Mucosa of stomach (tissue), 1 donor: ENCODE results near the gene HELLS.
"Not testable (repeated sequence)": the region's sequence is repeated elsewhere in the genome, so short reads cannot be mapped to it uniquely, and the experiment has no call there.

Experiments
- H3K27me3 ChIP-seq: one replicate; pipeline ENCODE4 v1.7.0; 2013; ENCODE audit warnings: mild to moderate bottlenecking, low read length; ENCODE audit not compliant: control insufficient read depth, insufficient read depth
- H3K36me3 ChIP-seq: one replicate; pipeline ENCODE4 v1.7.0; 2013; ENCODE audit warnings: low read length; ENCODE audit not compliant: control insufficient read depth, insufficient read depth
- H3K4me1 ChIP-seq: one replicate; pipeline ENCODE4 v1.7.0; 2013; ENCODE audit warnings: mild to moderate bottlenecking, low read length; ENCODE audit not compliant: control insufficient read depth, insufficient read depth
- H3K4me3 ChIP-seq: one replicate; pipeline ENCODE4 v1.7.0; 2013; ENCODE audit warnings: low read length
- H3K9ac ChIP-seq: one replicate; pipeline ENCODE4 v1.7.0; 2013; ENCODE audit warnings: mild to moderate bottlenecking, low read length, moderate library complexity
- H3K9me3 ChIP-seq: one replicate; pipeline ENCODE4 v1.7.0; 2013; ENCODE audit warnings: mild to moderate bottlenecking, low read length, moderate library complexity; ENCODE audit not compliant: control insufficient read depth
- donor health status: Pancreatic carcinoma.

The HELLS gene

GRCh38 chr10:94622666-94623205 is 77.1 kb downstream of the HELLS start:
- no peaks in the 10 kb centered on the region for H3K27me3 ChIP-seq
- H3K4me3 ChIP-seq: no peak overlapping the region
- no peaks in the 10 kb centered on the region for H3K4me1 ChIP-seq
- H3K36me3 ChIP-seq: no peaks in the 10 kb centered on the region
- no peak overlapping the region for H3K9ac ChIP-seq
- no peaks in the 10 kb centered on the region for H3K9me3 ChIP-seq

GRCh38 chr10:94623572-94623971 is 78.0 kb downstream of the HELLS start:
- Histone ChIP-seq H3K9ac (no peak overlapping the region), H3K9me3 (no peaks in the 10 kb centered on the region), H3K27me3 (no peaks in the 10 kb centered on the region), H3K4me1 (no peaks in the 10 kb centered on the region), H3K4me3 (no peak overlapping the region), H3K36me3 (no peaks in the 10 kb centered on the region)

- H3K9me3 ChIP-seq: no peaks in the 10 kb centered on the region
- H3K27me3 ChIP-seq: no peaks in the 10 kb centered on the region
- no peak overlapping the region for H3K9ac ChIP-seq
- no peak overlapping the region for H3K4me3 ChIP-seq
- H3K36me3 ChIP-seq: no peaks in the 10 kb centered on the region
- H3K4me1 ChIP-seq: no peaks in the 10 kb centered on the region
Observed at GRCh38 chr10:94626476-94626875, 80.9 kb downstream of the HELLS start.

- Histone ChIP-seq H3K36me3 (no peaks in the 10 kb centered on the region), H3K27me3 (no peaks in the 10 kb centered on the region), H3K9me3 (no peaks in the 10 kb centered on the region), H3K4me1 (no peaks in the 10 kb centered on the region), H3K4me3 (no peak overlapping the region), H3K9ac (no peak overlapping the region)
Observed at GRCh38 chr10:94627511-94627910, 81.9 kb downstream of the HELLS start.

- H3K4me3 ChIP-seq: no peak overlapping the region
- no peak overlapping the region for H3K9ac ChIP-seq
- no peaks in the 10 kb centered on the region for H3K27me3 ChIP-seq
- no peaks in the 10 kb centered on the region for H3K9me3 ChIP-seq
- H3K4me1 ChIP-seq: no peaks in the 10 kb centered on the region
- H3K36me3 ChIP-seq: no peaks in the 10 kb centered on the region
Observed at GRCh38 chr10:94630017-94630688, 84.6 kb downstream of the HELLS start.

- H3K4me1 ChIP-seq: no peaks in the 10 kb centered on the region
- H3K36me3 ChIP-seq: no peaks in the 10 kb centered on the region
- H3K4me3 ChIP-seq: no peak overlapping the region
- H3K9ac ChIP-seq: no peak overlapping the region
- H3K27me3 ChIP-seq: no peaks in the 10 kb centered on the region
- no peaks in the 10 kb centered on the region for H3K9me3 ChIP-seq
Observed at GRCh38 chr10:94631077-94631875, 85.7 kb downstream of the HELLS start.

GRCh38 chr10:94632954-94633353 is 87.4 kb downstream of the HELLS start:
- H3K9me3 ChIP-seq: no peaks in the 10 kb centered on the region

GRCh38 chr10:94638097-94638496 is 92.5 kb downstream of the HELLS start:
- not testable (repeated sequence) for H3K4me1 ChIP-seq, H3K9ac ChIP-seq, H3K36me3 ChIP-seq, H3K9me3 ChIP-seq, H3K27me3 ChIP-seq, H3K4me3 ChIP-seq

More at GRCh38 chr10:94632954-94633353, 87.4 kb downstream of the HELLS start:
- Histone ChIP-seq H3K4me3 (no peak overlapping the region), H3K4me1 (no peaks in the 10 kb centered on the region), H3K36me3 (no peaks in the 10 kb centered on the region), H3K9ac (no peak overlapping the region), H3K27me3 (no peaks in the 10 kb centered on the region)

GRCh38 chr10:94639902-94640301 is 94.3 kb downstream of the HELLS start:
- peaks cover 6% of the 10 kb centered on the region for H3K4me1 ChIP-seq
- no peak overlapping the region for H3K9ac ChIP-seq
- H3K36me3 ChIP-seq: no peaks in the 10 kb centered on the region
- no peaks in the 10 kb centered on the region for H3K9me3 ChIP-seq
- H3K4me3 ChIP-seq: no peak overlapping the region
- no peaks in the 10 kb centered on the region for H3K27me3 ChIP-seq

- Histone ChIP-seq H3K9ac (no peak overlapping the region), H3K36me3 (no peaks in the 10 kb centered on the region), H3K27me3 (no peaks in the 10 kb centered on the region), H3K4me1 (peaks cover 6% of the 10 kb centered on the region), H3K4me3 (no peak overlapping the region), H3K9me3 (no peaks in the 10 kb centered on the region)
Observed at GRCh38 chr10:94640562-94640961, 95.0 kb downstream of the HELLS start.

- Histone ChIP-seq H3K36me3 (no peaks in the 10 kb centered on the region), H3K4me1 (peaks cover 6% of the 10 kb centered on the region), H3K9ac (no peak overlapping the region), H3K27me3 (no peaks in the 10 kb centered on the region), H3K4me3 (no peak overlapping the region), H3K9me3 (no peaks in the 10 kb centered on the region)
Observed at GRCh38 chr10:94641480-94641879, 95.9 kb downstream of the HELLS start.

GRCh38 chr10:94644352-94644751 is 98.8 kb downstream of the HELLS start:
- Histone ChIP-seq H3K9ac (no peak overlapping the region), H3K27me3 (no peaks in the 10 kb centered on the region), H3K9me3 (no peaks in the 10 kb centered on the region), H3K36me3 (no peaks in the 10 kb centered on the region), H3K4me1 (peaks cover 6% of the 10 kb centered on the region), H3K4me3 (no peak overlapping the region)
